RPMI7951 (cell line): ENCODE data around the gene UGT2B7. TPM values are rescaled to one million over a fixed set of nuclear protein-coding genes. Genes with fewer than 3 reads are reported as not detected.

Experiments used
- DNase-seq: peaks from one replicate; pipeline ENCODE4 v3.0.0-alpha.2; 2012; ENCODE audit warnings: low read depth
- total RNA-seq: library from RNA; depleted of rRNA; stranded (reverse); fragments of >200 nt; shearing (Covaris generic); gene quantifications from 2 replicates; pipeline ENCODE4 v1.2.3, GENCODE V29; 2014; rRNA removed

Gene UGT2B7
- total RNA-seq, 1 experiment from 2014 or later: not detected

GRCh38 chr4:69156913-69157312 is 60.6 kb downstream of the UGT2B7 start:
- DNase-seq: no peak

Other genes starting within 250 kb of the UGT2B7 start
- not detected in 2 replicates for gene UGT2A3, start 144.7 kb upstream of the UGT2B7 start, total RNA-seq
- gene UGT2B11, start 118.3 kb downstream of the UGT2B7 start, total RNA-seq: not detected in 2 replicates
- gene UGT2B28, start 184.0 kb downstream of the UGT2B7 start, total RNA-seq: not detected in 2 replicates